ENCODE data around the gene ACSL6. TPM values are rescaled to one million over a fixed set of nuclear protein-coding genes. Genes with fewer than 3 reads are reported as not detected.

The ACSL6 gene
- polyA plus RNA-seq, 2 of the 4 experiments (the other 2 are of a cell fraction): 0.06 to 0.09 TPM

DNA sequence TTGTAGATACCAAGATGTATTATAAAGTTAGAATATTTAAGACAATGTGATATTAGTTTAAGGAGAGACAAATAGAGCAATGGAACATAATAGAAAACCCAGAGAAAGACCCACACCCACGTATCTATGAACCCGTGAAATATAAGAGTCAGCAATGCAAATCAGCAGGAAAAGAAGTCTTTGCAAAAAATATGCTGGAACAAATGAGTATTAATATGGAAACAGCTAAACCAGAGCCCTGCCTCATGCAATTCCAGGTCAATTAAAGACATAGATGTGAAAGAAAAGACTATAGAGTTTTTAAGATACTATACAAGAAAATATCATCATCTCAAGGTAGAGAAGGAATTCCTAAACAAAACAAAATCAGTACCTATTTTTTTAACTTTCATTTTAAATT, 25.9 kb upstream of the ACSL6 start:
- Histone ChIP-seq H3K4me1 (no peaks in the 10 kb centered on the region), H3K4me2 (no peak overlapping the region), H3K9me3 (0 out of 3 replicates have a peak, but pooled peaks cover 3% of the 10 kb centered on the region), H3K27ac (no peak overlapping the region), H3K4me3 (no peak overlapping the region)
- FAIRE-seq (no peak), DNase-seq (ENCODE audit: low read depth in 1 of 2, low spot score in 1 of 2) (no peak), ATAC-seq (no peak)
- TF ChIP-seq, protein P1, sequence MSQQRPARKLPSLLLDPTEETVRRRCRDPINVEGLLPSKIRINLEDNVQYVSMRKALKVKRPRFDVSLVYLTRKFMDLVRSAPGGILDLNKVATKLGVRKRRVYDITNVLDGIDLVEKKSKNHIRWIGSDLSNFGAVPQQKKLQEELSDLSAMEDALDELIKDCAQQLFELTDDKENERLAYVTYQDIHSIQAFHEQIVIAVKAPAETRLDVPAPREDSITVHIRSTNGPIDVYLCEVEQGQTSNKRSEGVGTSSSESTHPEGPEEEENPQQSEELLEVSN (IDR thresholded peaks at IDR 0.05; ENCODE audit: borderline replicate concordance, low read depth): no peak
- no peak for TF ChIP-seq FOSB (CRISPR knock-in tag; IDR thresholded peaks at IDR 0.05)
- CTCF ChIA-PET: interaction anchor here (2.0 kb wide), 1 partner anchor 26 kb away, joined by 6 read pairs; no protein-coding TSS in a partner anchor
- 4% methylated on average over 2 of the region's 2 CpGs for WGBS (ENCODE audit: missing lambda C conversion rate)
- POLR2A ChIA-PET: no interaction called here

DNA sequence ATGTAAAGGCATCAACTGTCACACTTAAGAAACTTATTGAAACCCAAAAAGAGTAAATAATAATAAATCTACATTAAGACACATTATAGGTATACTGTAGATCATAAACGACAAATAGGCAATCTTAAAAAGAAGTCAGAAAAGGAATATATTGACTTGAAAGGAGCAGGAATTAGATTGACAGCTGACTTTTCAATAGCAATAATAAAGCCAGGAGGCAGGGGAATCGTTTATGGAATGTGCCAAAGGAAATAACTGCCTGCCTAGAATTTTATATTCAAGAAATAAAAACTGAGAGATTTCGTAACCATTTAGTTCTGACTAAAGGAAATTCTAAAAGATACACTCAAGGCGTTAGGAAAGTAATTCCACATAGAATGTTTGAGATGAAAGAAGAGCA, 21.7 kb upstream of the ACSL6 start:
- ChIA-PET CTCF (no interaction called here), POLR2A (no interaction called here)
- Histone ChIP-seq H3K27ac (no peak overlapping the region), H3K4me3 (no peak overlapping the region), H3K4me2 (no peak overlapping the region), H3K4me1 (no peaks in the 10 kb centered on the region), H3K9me3 (0 out of 3 replicates have a peak, but pooled peaks cover 3% of the 10 kb centered on the region)
- no peak for TF ChIP-seq RFX5 (IDR thresholded peaks at IDR 0.05)
- peak; percentile 56; the same call in 1 of the 2 replicates for TF ChIP-seq RNF2 (IDR thresholded peaks at IDR 0.05; ENCODE audit: borderline replicate concordance, low read depth)
- peak; percentile 33; the same call in 1 of the 2 replicates for TF ChIP-seq CBX8 (IDR thresholded peaks at IDR 0.05)
- no peak for TF ChIP-seq HMGXB4 (CRISPR knock-in tag; IDR thresholded peaks at IDR 0.05; ENCODE audit: borderline replicate concordance)
- DNase-seq (ENCODE audit: low read depth in 1 of 2, low spot score in 1 of 2): no peak
- FAIRE-seq: no peak
- 11% methylated on average over 4 of the region's 4 CpGs for WGBS (ENCODE audit: missing lambda C conversion rate)
- no peak for ATAC-seq

GRCh38 chr5:132032196-132032595, 20.7 kb upstream of the ACSL6 start:
- TF ChIP-seq RNF2 (IDR thresholded peaks at IDR 0.05; ENCODE audit: borderline replicate concordance, low read depth) (0 out of 2 replicates have a peak, but pooled peaks have one; percentile 22), CBX8 (IDR thresholded peaks at IDR 0.05) (no peak)
- ATAC-seq: no peak
- FAIRE-seq: no peak
- H3K27ac ChIP-seq: no peak overlapping the region
- DNase-seq (ENCODE audit: low read depth in 1 of 2, low spot score in 1 of 2): no peak
- H3K4me2 ChIP-seq: no peak overlapping the region
- ChIA-PET POLR2A (no interaction called here), CTCF (no interaction called here)
- H3K4me1 ChIP-seq: no peaks in the 10 kb centered on the region
- no peak overlapping the region for H3K4me3 ChIP-seq
- H3K9me3 ChIP-seq: 0 out of 3 replicates have a peak, but pooled peaks cover 3% of the 10 kb centered on the region

GRCh38 chr5:132030610-132031009, 19.2 kb upstream of the ACSL6 start:
- POLR2A ChIA-PET: no interaction called here
- ATAC-seq (no peak), FAIRE-seq (no peak), DNase-seq (ENCODE audit: low read depth in 1 of 2, low spot score in 1 of 2) (no peak)
- TF ChIP-seq, protein P2, sequence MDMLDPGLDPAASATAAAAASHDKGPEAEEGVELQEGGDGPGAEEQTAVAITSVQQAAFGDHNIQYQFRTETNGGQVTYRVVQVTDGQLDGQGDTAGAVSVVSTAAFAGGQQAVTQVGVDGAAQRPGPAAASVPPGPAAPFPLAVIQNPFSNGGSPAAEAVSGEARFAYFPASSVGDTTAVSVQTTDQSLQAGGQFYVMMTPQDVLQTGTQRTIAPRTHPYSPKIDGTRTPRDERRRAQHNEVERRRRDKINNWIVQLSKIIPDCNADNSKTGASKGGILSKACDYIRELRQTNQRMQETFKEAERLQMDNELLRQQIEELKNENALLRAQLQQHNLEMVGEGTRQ (IDR thresholded peaks at IDR 0.05): no peak
- TF ChIP-seq CBX2 (IDR thresholded peaks at IDR 0.05; ENCODE audit: borderline replicate concordance, low read depth): no peak
- WGBS (ENCODE audit: missing lambda C conversion rate): 47% methylated on average over 2 of the region's 2 CpGs
- Histone ChIP-seq H3K4me1 (no peaks in the 10 kb centered on the region), H3K27ac (no peak overlapping the region), H3K9me3 (0 out of 3 replicates have a peak, but pooled peaks cover 3% of the 10 kb centered on the region), H3K4me3 (no peak overlapping the region), H3K4me2 (no peak overlapping the region)
- CTCF ChIA-PET: no interaction called here

- FAIRE-seq: peak; percentile 32
- CTCF ChIA-PET: interaction anchor here (0.6 kb wide), 1 partner anchor 62 kb away, joined by 5 read pairs; no protein-coding TSS in a partner anchor
- TF ChIP-seq, protein P1 (IDR thresholded peaks at IDR 0.05; ENCODE audit: borderline replicate concordance, low read depth): no peak
- no peak for TF ChIP-seq RNF2 (IDR thresholded peaks at IDR 0.05; ENCODE audit: borderline replicate concordance, low read depth)
- no peak for TF ChIP-seq HOXB13 (CRISPR knock-in tag; IDR thresholded peaks at IDR 0.05; ENCODE audit: low read depth)
- TF ChIP-seq REST (IDR thresholded peaks at IDR 0.05): no peak
- no peak for TF ChIP-seq CHD2 (IDR thresholded peaks at IDR 0.05; ENCODE audit: low read length, partially characterized antibody)
- TF ChIP-seq RAD21 (conservative IDR thresholded peaks at IDR 0.05 in 1 of 2, IDR thresholded peaks at IDR 0.05 in 1 of 2): no peak
- no peak for TF ChIP-seq CBX8 (IDR thresholded peaks at IDR 0.05)
- no peak for TF ChIP-seq HES2 (IDR thresholded peaks at IDR 0.05)
- no peak for TF ChIP-seq CBX2 (IDR thresholded peaks at IDR 0.05; ENCODE audit: borderline replicate concordance, low read depth)
- no peak for TF ChIP-seq POLR2AphosphoS2 (conservative IDR thresholded peaks at IDR 0.05; ENCODE audit: low read length)
Measured at GRCh38 chr5:132029609-132030330, 18.3 kb upstream of the ACSL6 start.

More at GRCh38 chr5:132029609-132030330, 18.3 kb upstream of the ACSL6 start:
- Histone ChIP-seq H3K9me3 (0 out of 3 replicates have a peak, but pooled peaks cover 3% of the 10 kb centered on the region), H3K4me2 (no peak overlapping the region), H3K4me1 (no peaks in the 10 kb centered on the region), H3K4me3 (no peak overlapping the region), H3K27ac (no peak overlapping the region)
- ATAC-seq: no peak
- POLR2A ChIA-PET: no interaction called here
- DNase-seq (ENCODE audit: low read depth in 1 of 2, low spot score in 1 of 2): no peak
- 48% methylated on average over 4 of the region's 4 CpGs for WGBS (ENCODE audit: missing lambda C conversion rate)
